ENCODE data around the gene RASAL3. TPM values are rescaled to one million over a fixed set of nuclear protein-coding genes. Genes with fewer than 3 reads are reported as not detected.

RASAL3 gene
- total and polyA plus RNA-seq, 2 of the 8 experiments (the other 6 are each of a cell fraction or from before 2014, with no cell fraction given) = 0.19 to 0.63 TPM

GRCh38 chr19:15421136-15421695 lies 43.1 kb downstream of the RASAL3 start:
- peaks cover 0 to 35% (median 22%) of the 10 kb centered on the region in 4 experiments; a peak in 5 of 8 replicates for H3K36me3 ChIP-seq (ENCODE audit: control insufficient read depth in 2 of 4, insufficient read depth in 4 of 4, low read length in 3 of 4)
- H4K8ac ChIP-seq (ENCODE audit: extremely low read depth, insufficient read depth, low read length) = no peak overlapping the region
- H3K4ac ChIP-seq (replicated peaks; ENCODE audit: insufficient read length, low read depth, low read length) = no peak overlapping the region
- H3K14ac ChIP-seq (ENCODE audit: insufficient read length) = no peak overlapping the region
- peaks cover 4% of the 10 kb centered on the region; the same call in 1 of the 2 replicates for H3K23me2 ChIP-seq (ENCODE audit: low read depth, low read length)
- no peak overlapping the region for H2BK12ac ChIP-seq (ENCODE audit: low read depth, low read length)
- no peak for FAIRE-seq
- POLR2A ChIA-PET (ENCODE audit: partially characterized antibody) = interaction anchor here (0.6 to 6.1 kb wide), 10 partner anchors 8 to 89 kb away, joined by 3 to 71 read pairs (median 4); partner anchors contain the start of genes AKAP8 and BRD4
- peaks cover 4 to 8% of the 10 kb centered on the region in 2 experiments for H4K20me1 ChIP-seq (replicated peaks in 1 of 2; ENCODE audit: control insufficient read depth in 1 of 2, insufficient read depth in 2 of 2, low read length in 2 of 2)
- H3K27ac ChIP-seq (ENCODE audit: low read depth, low read length) = no peak overlapping the region
- no peak overlapping the region for H3K9ac ChIP-seq (replicated peaks in 1 of 4; ENCODE audit: extremely low read depth in 1 of 4, low read depth in 3 of 4, low read length in 3 of 4)
- no peak overlapping the region for H3K4me3 ChIP-seq (ENCODE audit: extremely low read depth in 1 of 4, insufficient read depth in 2 of 4, low read depth in 3 of 4, low read length in 4 of 4)
- no peak for DNase-seq (ENCODE audit: low read depth in 1 of 2, low spot score in 2 of 2)
- peaks cover 3 to 4% of the 10 kb centered on the region in 2 experiments; a peak in 1 of 4 replicates for H3K9me3 ChIP-seq (ENCODE audit: insufficient read depth in 2 of 2, low read depth in 1 of 2, low read length in 1 of 2)
- no peak overlapping the region for H2BK20ac ChIP-seq (ENCODE audit: low read length)
- H4K91ac ChIP-seq (replicated peaks; ENCODE audit: insufficient read length, low read length) = no peak overlapping the region
- WGBS, 2 experiments (ENCODE audit: extremely low coverage in 1 of 2, insufficient coverage in 1 of 2, insufficient read length in 1 of 2, insufficient replicate concordance in 2 of 2, low coverage in 1 of 2, low lambda C conversion rate in 2 of 2, missing lambda C conversion rate in 1 of 2) = 95% methylated on average over 12 of the region's 12 CpGs; no CpG with 5 or more reads in 1 of the 2 experiments
- H2BK15ac ChIP-seq (ENCODE audit: low read length) = no peak overlapping the region
- no peak overlapping the region for H3K4me2 ChIP-seq (ENCODE audit: insufficient read depth in 1 of 2, low read depth in 2 of 2, low read length in 2 of 2)
- H2AK5ac ChIP-seq (ENCODE audit: low read depth, low read length) = no peak overlapping the region
- H2BK120ac ChIP-seq (replicated peaks; ENCODE audit: low read depth, low read length) = no peak overlapping the region
- peaks cover 2% of the 10 kb centered on the region; the same call in 1 of the 2 replicates for H3K79me1 ChIP-seq (ENCODE audit: low read depth, low read length)
- H3K79me2 ChIP-seq (ENCODE audit: control insufficient read depth in 1 of 2, insufficient read depth in 2 of 2, low read length in 2 of 2) = peaks cover 20 to 26% of the 10 kb centered on the region in 2 experiments
- peaks cover 0 to 4% (median 3%) of the 10 kb centered on the region in 4 experiments; a peak in 5 of 7 replicates for H3K4me1 ChIP-seq (replicated peaks in 1 of 4; ENCODE audit: control insufficient read depth in 3 of 4, insufficient read depth in 4 of 4, low read length in 3 of 4)
- no peak overlapping the region for H2AFZ ChIP-seq (ENCODE audit: low read length)
- no peak overlapping the region for H3K23ac ChIP-seq (ENCODE audit: insufficient read length)
- no peak overlapping the region for H2BK5ac ChIP-seq (ENCODE audit: low read depth, low read length)
- H3K27me3 ChIP-seq (replicated peaks in 1 of 4; ENCODE audit: control insufficient read depth in 3 of 4, extremely low read depth in 1 of 4, insufficient read depth in 3 of 4, low read length in 3 of 4) = no peaks in the 10 kb centered on the region
- H3K56ac ChIP-seq (replicated peaks; ENCODE audit: insufficient read length, low read depth, low read length) = no peak overlapping the region
- TF ChIP-seq BCL11A (IDR thresholded peaks at IDR 0.05; ENCODE audit: low read depth in 2 of 2, low read length in 2 of 2) (no peak), PHF8 (conservative IDR thresholded peaks at IDR 0.05; ENCODE audit: low read depth, low read length) (no peak), SUZ12 (IDR thresholded peaks at IDR 0.05; ENCODE audit: low read length) (no peak), KDM1A (IDR thresholded peaks at IDR 0.05; ENCODE audit: borderline replicate concordance, low read length) (no peak), RBBP5 (IDR thresholded peaks at IDR 0.05; ENCODE audit: borderline replicate concordance, low read depth, low read length) (no peak), RXRA (IDR thresholded peaks at IDR 0.05; ENCODE audit: insufficient read depth, low read depth, low read length) (no peak), MAFK (IDR thresholded peaks at IDR 0.05; ENCODE audit: low read depth, low read length) (no peak), SIX5 (IDR thresholded peaks at IDR 0.05; ENCODE audit: low read depth, low read length) (no peak), CREB1 (IDR thresholded peaks at IDR 0.05) (no peak), HDAC2 (IDR thresholded peaks at IDR 0.05; ENCODE audit: borderline replicate concordance in 1 of 2, low read depth in 2 of 2, low read length in 2 of 2) (no peak), RNF2 (IDR thresholded peaks at IDR 0.05; ENCODE audit: borderline replicate concordance, low read depth, low read length, missing control alignments, poor library complexity, severe bottlenecking) (no peak)
- CTCF ChIA-PET (ENCODE audit: partially characterized antibody) = interaction anchor here (0.9 to 5.1 kb wide), 7 partner anchors 8 to 134 kb away, joined by 3 to 48 read pairs (median 18); no protein-coding TSS in a partner anchor
- no peak overlapping the region for H4K5ac ChIP-seq (ENCODE audit: insufficient read length, low read depth, low read length)
- H3K18ac ChIP-seq (ENCODE audit: extremely low read depth, low read length) = no peak overlapping the region

Data from H1 (cell line).